ENCODE results near the gene RALGDS. TPM values are rescaled to one million over a fixed set of nuclear protein-coding genes. Genes with fewer than 3 reads are reported as not detected.

Gene RALGDS
- total RNA-seq, 4 donors from 2014 or later = 21.1 to 47.0 (median 36.9) TPM

- DNase-seq (no peak), ATAC-seq (no peak)
- peaks cover 0 to 78% of the 10 kb centered on the region in 2 donors for H3K36me3 ChIP-seq
- TF ChIP-seq CTCF (IDR thresholded peaks at IDR 0.05 in 4 of 5, conservative IDR thresholded peaks at IDR 0.05 in 1 of 5) (no peak), POLR2A (IDR thresholded peaks at IDR 0.05) (no peak)
- intact Hi-C loops (cut with DNase I; ENCODE audit: low total_unique reads) = no loop called here
- H3K27ac ChIP-seq = peak overlapping the region; percentile 18 to 44 (median 34)
- no peak overlapping the region for H3K4me3 ChIP-seq
- no peaks in the 10 kb centered on the region for H3K27me3 ChIP-seq
- H3K9me3 ChIP-seq = no peaks in the 10 kb centered on the region
- H3K4me1 ChIP-seq = peaks cover 15 to 17% of the 10 kb centered on the region in 2 donors
- in situ Hi-C loops (cut with MboI; ENCODE audit: low sequenced_read_pairs in 4 of 4) = no loop called here
Measured at GRCh38 chr9:133054194-133054890, 66.7 kb downstream of the RALGDS start.

GRCh38 chr9:133051966-133052539, 69.0 kb downstream of the RALGDS start:
- intact Hi-C loops (cut with DNase I; ENCODE audit: low total_unique reads) (no loop called here), in situ Hi-C loops (cut with MboI; ENCODE audit: low sequenced_read_pairs in 4 of 4) (no loop called here)
- ATAC-seq (no peak), DNase-seq (no peak)
- Histone ChIP-seq H3K4me1 (peaks cover 15 to 17% of the 10 kb centered on the region in 2 donors), H3K36me3 (peaks cover 0 to 75% of the 10 kb centered on the region in 2 donors), H3K4me3 (no peak overlapping the region), H3K27ac (no peak overlapping the region), H3K27me3 (no peaks in the 10 kb centered on the region), H3K9me3 (no peaks in the 10 kb centered on the region)
- TF ChIP-seq POLR2A (IDR thresholded peaks at IDR 0.05) (no peak), CTCF (IDR thresholded peaks at IDR 0.05 in 4 of 5, conservative IDR thresholded peaks at IDR 0.05 in 1 of 5) (no peak)

- in situ Hi-C loops (cut with MboI; ENCODE audit: low sequenced_read_pairs in 4 of 4) = no loop called here
- no peak for ATAC-seq
- H3K36me3 ChIP-seq = peaks cover 0 to 75% of the 10 kb centered on the region in 2 donors
Measured at GRCh38 chr9:133051281-133051900, 69.6 kb downstream of the RALGDS start.

GRCh38 chr9:133050781-133051180, 70.3 kb downstream of the RALGDS start:
- intact Hi-C loops (cut with DNase I; ENCODE audit: low total_unique reads) (no loop called here), in situ Hi-C loops (cut with MboI; ENCODE audit: low sequenced_read_pairs in 4 of 4) (no loop called here)
- Histone ChIP-seq H3K4me3 (no peak overlapping the region), H3K4me1 (peaks cover 15 to 17% of the 10 kb centered on the region in 2 donors), H3K27me3 (no peaks in the 10 kb centered on the region), H3K9me3 (no peaks in the 10 kb centered on the region), H3K27ac (no peak overlapping the region), H3K36me3 (peaks cover 0 to 74% of the 10 kb centered on the region in 2 donors)
- no peak for ATAC-seq
- TF ChIP-seq CTCF (IDR thresholded peaks at IDR 0.05 in 4 of 5, conservative IDR thresholded peaks at IDR 0.05 in 1 of 5) = no peak
- TF ChIP-seq POLR2A (IDR thresholded peaks at IDR 0.05) = no peak
- DNase-seq = no peak

More at GRCh38 chr9:133051281-133051900, 69.6 kb downstream of the RALGDS start:
- Histone ChIP-seq H3K27me3 (no peaks in the 10 kb centered on the region), H3K9me3 (no peaks in the 10 kb centered on the region), H3K4me3 (no peak overlapping the region), H3K4me1 (peaks cover 15 to 17% of the 10 kb centered on the region in 2 donors), H3K27ac (no peak overlapping the region)
- intact Hi-C loops (cut with DNase I; ENCODE audit: low total_unique reads) = no loop called here
- no peak for TF ChIP-seq CTCF (IDR thresholded peaks at IDR 0.05 in 4 of 5, conservative IDR thresholded peaks at IDR 0.05 in 1 of 5)
- TF ChIP-seq POLR2A (IDR thresholded peaks at IDR 0.05) = no peak
- DNase-seq = no peak

Data from gastrocnemius medialis (tissue), 4 donors.